ENCODE results near the gene JAG2.
A peak's percentile ranks its signal among the peaks of the same experiment; 100 is the strongest.

The JAG2 gene

GRCh38 chr14:105091517-105092170 lies 76.9 kb downstream of the JAG2 start (continued):
- TF ChIP-seq, protein P1, sequence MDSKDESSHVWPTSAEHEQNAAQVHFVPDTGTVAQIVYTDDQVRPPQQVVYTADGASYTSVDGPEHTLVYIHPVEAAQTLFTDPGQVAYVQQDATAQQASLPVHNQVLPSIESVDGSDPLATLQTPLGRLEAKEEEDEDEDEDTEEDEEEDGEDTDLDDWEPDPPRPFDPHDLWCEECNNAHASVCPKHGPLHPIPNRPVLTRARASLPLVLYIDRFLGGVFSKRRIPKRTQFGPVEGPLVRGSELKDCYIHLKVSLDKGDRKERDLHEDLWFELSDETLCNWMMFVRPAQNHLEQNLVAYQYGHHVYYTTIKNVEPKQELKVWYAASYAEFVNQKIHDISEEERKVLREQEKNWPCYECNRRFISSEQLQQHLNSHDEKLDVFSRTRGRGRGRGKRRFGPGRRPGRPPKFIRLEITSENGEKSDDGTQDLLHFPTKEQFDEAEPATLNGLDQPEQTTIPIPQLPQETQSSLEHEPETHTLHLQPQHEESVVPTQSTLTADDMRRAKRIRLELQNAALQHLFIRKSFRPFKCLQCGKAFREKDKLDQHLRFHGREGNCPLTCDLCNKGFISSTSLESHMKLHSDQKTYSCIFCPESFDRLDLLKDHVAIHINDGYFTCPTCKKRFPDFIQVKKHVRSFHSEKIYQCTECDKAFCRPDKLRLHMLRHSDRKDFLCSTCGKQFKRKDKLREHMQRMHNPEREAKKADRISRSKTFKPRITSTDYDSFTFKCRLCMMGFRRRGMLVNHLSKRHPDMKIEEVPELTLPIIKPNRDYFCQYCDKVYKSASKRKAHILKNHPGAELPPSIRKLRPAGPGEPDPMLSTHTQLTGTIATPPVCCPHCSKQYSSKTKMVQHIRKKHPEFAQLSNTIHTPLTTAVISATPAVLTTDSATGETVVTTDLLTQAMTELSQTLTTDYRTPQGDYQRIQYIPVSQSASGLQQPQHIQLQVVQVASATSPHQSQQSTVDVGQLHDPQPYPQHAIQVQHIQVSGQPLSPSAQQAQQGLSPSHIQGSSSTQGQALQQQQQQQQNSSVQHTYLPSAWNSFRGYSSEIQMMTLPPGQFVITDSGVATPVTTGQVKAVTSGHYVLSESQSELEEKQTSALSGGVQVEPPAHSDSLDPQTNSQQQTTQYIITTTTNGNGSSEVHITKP (tag by site-specific recombination; IDR thresholded peaks at IDR 0.05) = 0 out of 2 replicates have a peak, but pooled peaks have one; percentile 19
- TF ChIP-seq GLIS2 (tag by site-specific recombination; IDR thresholded peaks at IDR 0.05) (peak; percentile 35), ZNF658 (tag by site-specific recombination; IDR thresholded peaks at IDR 0.05) (no peak), ZNF274 (IDR thresholded peaks at IDR 0.05; ENCODE audit: low read length) (no peak), ZNF274 (tag by site-specific recombination; IDR thresholded peaks at IDR 0.05; ENCODE audit: borderline replicate concordance) (no peak), ZNF521 (tag by site-specific recombination; IDR thresholded peaks at IDR 0.05) (no peak), KLF16 (tag by site-specific recombination; IDR thresholded peaks at IDR 0.05) (no peak)

GRCh38 chr14:105091054-105091516 lies 77.5 kb downstream of the JAG2 start:
- H3K4me3 ChIP-seq (ENCODE audit: low read depth, low read length) = no peak overlapping the region
- peaks cover 8% of the 10 kb centered on the region for H3K4me1 ChIP-seq (ENCODE audit: control insufficient read depth, insufficient read depth, low read length)
- no peaks in the 10 kb centered on the region for H3K36me3 ChIP-seq (ENCODE audit: control insufficient read depth in 2 of 2, insufficient read depth in 1 of 2, low read length in 2 of 2)
- H3K9me3 ChIP-seq (ENCODE audit: control insufficient read depth, insufficient read depth, low read depth, low read length) = no peaks in the 10 kb centered on the region
- no peak overlapping the region for H3K27ac ChIP-seq (ENCODE audit: extremely low read depth, low read depth, low read length)
- CTCF ChIA-PET = interaction anchor here (0.5 to 2.9 kb wide), 19 partner anchors 9 to 1302 kb away, joined by 3 to 10 read pairs (median 5); partner anchors contain the start of genes NUDT14 and SIVA1
- no peak for TF ChIP-seq ZNF776 (tag by site-specific recombination; IDR thresholded peaks at IDR 0.05; ENCODE audit: borderline replicate concordance)
- TF ChIP-seq ZNF555 (tag by site-specific recombination; conservative IDR thresholded peaks at IDR 0.05) = no peak
- no peak for TF ChIP-seq ZNF211 (tag by site-specific recombination; IDR thresholded peaks at IDR 0.05; ENCODE audit: low read depth)
- peak; percentile 96 for TF ChIP-seq ZNF423 (tag by site-specific recombination; IDR thresholded peaks at IDR 0.05)
- TF ChIP-seq ZNF792 (tag by site-specific recombination; IDR thresholded peaks at IDR 0.05) = no peak
- peak; percentile 8 for TF ChIP-seq GLIS1 (tag by site-specific recombination; IDR thresholded peaks at IDR 0.05)
- TF ChIP-seq BCL11A (tag by site-specific recombination; IDR thresholded peaks at IDR 0.05; ENCODE audit: low read depth) = no peak
- TF ChIP-seq ZEB2 (tag by site-specific recombination; IDR thresholded peaks at IDR 0.05) = 0 out of 2 replicates have a peak, but pooled peaks have one; percentile 13
- no peak for TF ChIP-seq IKZF3 (tag by site-specific recombination; IDR thresholded peaks at IDR 0.05)
- peak; percentile 63; the same call in 1 of the 2 replicates for TF ChIP-seq GLIS2 (tag by site-specific recombination; IDR thresholded peaks at IDR 0.05)
- POLR2A ChIA-PET = interaction anchor here (1.0 kb wide), 2 partner anchors 9 to 399 kb away, joined by 3 read pairs; no protein-coding TSS in a partner anchor
